Smooth muscle cell (in vitro differentiated cells): ENCODE results near the gene NBPF1. TPM values are rescaled to one million over a fixed set of nuclear protein-coding genes. Genes with fewer than 3 reads are reported as not detected.
"Not testable (repeated sequence)": the region's sequence is repeated elsewhere in the genome, so short reads cannot be mapped to it uniquely, and the experiment has no call there.

Experiments
- DNase-seq: peaks from one replicate; lab custom pipeline; 2025; ENCODE audit not compliant: unreplicated experiment; lab: John Stamatoyannopoulos, UW
- H2AFZ ChIP-seq: fragments of 200-600 bp; sonication (generic); 2 replicates; pipeline ENCODE4 v1.6.0; 2016; ENCODE audit warnings: antibody characterized with exemption, low read depth, mild to moderate bottlenecking
- H3F3A ChIP-seq: fragments of 200-600 bp; sonication (generic); 2 replicates; pipeline ENCODE4 v1.6.0; 2017; ENCODE audit warnings: antibody characterized with exemption, low read depth
- H3K27ac ChIP-seq: fragments of 200-600 bp; sonication (generic); 2 replicates; pipeline ENCODE4 v1.5.1; 2016; ENCODE audit warnings: low read depth, mild to moderate bottlenecking
- H3K27me3 ChIP-seq: fragments of 200-600 bp; sonication (generic); 2 replicates; pipeline ENCODE4 v1.6.1; 2016; ENCODE audit warnings: low read depth, mild to moderate bottlenecking
- H3K36me3 ChIP-seq: fragments of 200-600 bp; sonication (generic); 2 replicates; pipeline ENCODE4 v1.5.1; 2016; ENCODE audit warnings: low read depth
- H3K4me1 ChIP-seq: fragments of 200-600 bp; sonication (generic); 2 replicates; pipeline ENCODE4 v1.5.1; 2016; ENCODE audit warnings: low read depth
- H3K4me2 ChIP-seq: fragments of 200-600 bp; sonication (generic); 2 replicates; pipeline ENCODE4 v1.6.0; 2016; ENCODE audit warnings: mild to moderate bottlenecking
- H3K4me3 ChIP-seq: fragments of 200-600 bp; sonication (generic); 2 replicates; pipeline ENCODE4 v1.5.1; 2016; ENCODE audit warnings: mild to moderate bottlenecking
- H3K79me2 ChIP-seq: fragments of 200-600 bp; sonication (generic); 2 replicates; pipeline ENCODE4 v1.6.0; 2016; ENCODE audit warnings: low read depth, mild to moderate bottlenecking
- H3K9ac ChIP-seq: fragments of 200-600 bp; sonication (generic); 2 replicates; pipeline ENCODE4 v1.6.0; 2016; ENCODE audit warnings: low read depth
- H3K9me3 ChIP-seq: fragments of 200-600 bp; sonication (generic); replicated peaks from 2 replicates; pipeline ENCODE4 v1.5.1; 2016; ENCODE audit warnings: low read depth
- H4K20me1 ChIP-seq: fragments of 200-600 bp; sonication (generic); 2 replicates; pipeline ENCODE4 v1.6.0; 2016; ENCODE audit warnings: low read depth
- CTCF ChIP-seq: fragments of 200-600 bp; sonication (generic); IDR thresholded peaks from 2 replicates; pipeline ENCODE4 v1.5.1; 2017; ENCODE audit warnings: borderline replicate concordance, mild to moderate bottlenecking, antibody characterized with exemption; ENCODE audit not compliant: insufficient read depth, poor library complexity, severe bottlenecking
- WGBS: methylation state at CpG from one replicate; pipeline ENCODE4 v1.1.7; 2016; ENCODE audit warnings: low lambda C conversion rate; 5-methylcytosine and 5-hydroxymethylcytosine counted together
- polyA plus RNA-seq: library from polyadenylated mRNA; unstranded; fragments of >200 nt; fragmentation: Nextera tagmentation; extraction: Ambion mirVana; gene quantifications from 2 replicates; pipeline ENCODE4 v1.2.1, GENCODE V29; 2016
- total RNA-seq: library from RNA; depleted of rRNA; stranded (reverse); fragments of >200 nt; gene quantifications from 2 replicates; pipeline ENCODE4 v1.2.3, GENCODE V29; 2014

The NBPF1 gene
- total and polyA plus RNA-seq, 2 experiments from 2014 or later: 18.1 to 28.7 TPM

- Histone ChIP-seq H3K27me3 (no peaks in the 10 kb centered on the region), H3F3A (no peaks in the 10 kb centered on the region), H3K9ac (no peak overlapping the region), H4K20me1 (peaks cover 18% of the 10 kb centered on the region), H3K4me1 (no peaks in the 10 kb centered on the region), H3K9me3 (no peaks in the 10 kb centered on the region), H3K36me3 (peaks cover 16% of the 10 kb centered on the region), H3K4me3 (no peak overlapping the region), H3K4me2 (no peak overlapping the region), H3K79me2 (peaks cover 9% of the 10 kb centered on the region), H2AFZ (no peak overlapping the region), H3K27ac (no peak overlapping the region)
- 91% methylated on average over 20 of the region's 20 CpGs for WGBS
- no peak for DNase-seq
- TF ChIP-seq CTCF: no peak
Measured at GRCh38 chr1:16631248-16632043, 18.1 kb upstream of the NBPF1 start.

GRCh38 chr1:16630661-16631247, 17.4 kb upstream of the NBPF1 start:
- no peak overlapping the region for H3K4me2 ChIP-seq
- H3F3A ChIP-seq: no peaks in the 10 kb centered on the region
- no peaks in the 10 kb centered on the region for H3K27me3 ChIP-seq
- no peaks in the 10 kb centered on the region for H3K4me1 ChIP-seq
- H2AFZ ChIP-seq: no peak overlapping the region
- no peaks in the 10 kb centered on the region for H3K9me3 ChIP-seq
- H3K4me3 ChIP-seq: no peak overlapping the region
- WGBS: 97% methylated on average over 36 of the region's 36 CpGs
- DNase-seq: no peak
- no peak overlapping the region for H3K9ac ChIP-seq
- peaks cover 20% of the 10 kb centered on the region for H3K36me3 ChIP-seq
- no peak for TF ChIP-seq CTCF
- H4K20me1 ChIP-seq: peaks cover 13% of the 10 kb centered on the region
- no peak overlapping the region for H3K27ac ChIP-seq
- peaks cover 5% of the 10 kb centered on the region for H3K79me2 ChIP-seq

DNA sequence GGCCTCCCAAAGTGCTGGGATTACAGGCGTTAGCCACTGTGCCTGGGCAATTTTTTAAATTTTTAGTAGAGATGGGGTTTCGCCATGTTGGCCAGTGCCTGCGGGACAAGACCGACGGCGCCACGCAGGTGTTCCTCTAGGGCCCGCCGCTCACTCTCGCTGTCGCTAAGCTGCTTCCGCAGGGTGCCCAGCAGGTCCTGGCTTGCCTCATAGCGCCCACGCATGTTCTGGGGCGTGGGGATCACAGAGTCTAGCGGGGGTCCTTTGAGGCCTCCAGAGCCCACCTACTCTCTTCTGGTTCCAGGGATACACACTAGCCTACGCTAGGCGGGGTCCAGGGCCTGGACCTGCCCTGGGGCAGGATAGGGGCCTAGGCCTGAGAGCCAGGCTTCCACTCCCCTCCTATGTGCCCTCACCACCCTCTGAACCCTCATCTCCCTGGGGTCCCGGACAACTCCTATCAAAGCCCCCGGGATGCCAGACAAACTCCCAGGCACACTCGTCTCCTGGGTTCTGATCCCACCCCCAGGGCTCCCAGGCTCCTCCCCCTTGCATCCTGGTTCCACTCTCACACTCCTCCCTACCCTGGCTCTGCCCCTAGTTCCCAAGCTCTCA, 16.7 kb upstream of the NBPF1 start:
- not testable (repeated sequence) for H3K27ac ChIP-seq, H3K27me3 ChIP-seq, H3K4me2 ChIP-seq, H3K79me2 ChIP-seq, H3K4me1 ChIP-seq, H3K9ac ChIP-seq, H3K4me3 ChIP-seq, H3F3A ChIP-seq, DNase-seq, H3K9me3 ChIP-seq, H4K20me1 ChIP-seq, H2AFZ ChIP-seq
- H3K36me3 ChIP-seq: peaks cover 21% of the 10 kb centered on the region
- WGBS: 99% methylated on average over 21 of the region's 21 CpGs

- no peak for DNase-seq
- no peak overlapping the region for H3K4me3 ChIP-seq
- WGBS: 95% methylated on average over 19 of the region's 19 CpGs
- H3F3A ChIP-seq: no peaks in the 10 kb centered on the region
- no peaks in the 10 kb centered on the region for H3K27me3 ChIP-seq
- H2AFZ ChIP-seq: no peak overlapping the region
- peaks cover 2% of the 10 kb centered on the region for H4K20me1 ChIP-seq
- no peaks in the 10 kb centered on the region for H3K9me3 ChIP-seq
- H3K9ac ChIP-seq: no peak overlapping the region
- no peaks in the 10 kb centered on the region for H3K4me1 ChIP-seq
- H3K79me2 ChIP-seq: no peaks in the 10 kb centered on the region
- no peak overlapping the region for H3K27ac ChIP-seq
- no peak for TF ChIP-seq CTCF
- peaks cover 17% of the 10 kb centered on the region for H3K36me3 ChIP-seq
- no peak overlapping the region for H3K4me2 ChIP-seq
Measured at GRCh38 chr1:16628361-16629111, 15.2 kb upstream of the NBPF1 start.

GRCh38 chr1:16626409-16626983, 13.1 kb upstream of the NBPF1 start:
- Histone ChIP-seq H3K36me3 (peaks cover 12% of the 10 kb centered on the region), H3F3A (peaks cover 11% of the 10 kb centered on the region)
- not testable (repeated sequence) for H2AFZ ChIP-seq, H3K4me2 ChIP-seq, H3K4me3 ChIP-seq, DNase-seq, H4K20me1 ChIP-seq, H3K27me3 ChIP-seq, H3K9me3 ChIP-seq, H3K79me2 ChIP-seq, H3K27ac ChIP-seq, H3K4me1 ChIP-seq, H3K9ac ChIP-seq
- 91% methylated on average over 15 of the region's 15 CpGs for WGBS
